GM12865 (cell line): ENCODE results near the gene ARNT2.

Experiments used
- DNase-seq: peaks from one replicate; pipeline ENCODE4 v3.0.0; 2010; ENCODE audit warnings: low read depth
- H3K4me3 ChIP-seq: 2 replicates; pipeline ENCODE4 v1.5.1; 2011; ENCODE audit warnings: mild to moderate bottlenecking, low read depth, low read length, control low read depth
- CTCF ChIP-seq: IDR thresholded peaks from 2 replicates; pipeline ENCODE4 v1.5.1; 2011; ENCODE audit warnings: low read length, control low read depth, low read depth, inconsistent platforms; ENCODE audit not compliant: insufficient read depth; ENCODE audit errors: missing control alignments

ARNT2 gene

DNA sequence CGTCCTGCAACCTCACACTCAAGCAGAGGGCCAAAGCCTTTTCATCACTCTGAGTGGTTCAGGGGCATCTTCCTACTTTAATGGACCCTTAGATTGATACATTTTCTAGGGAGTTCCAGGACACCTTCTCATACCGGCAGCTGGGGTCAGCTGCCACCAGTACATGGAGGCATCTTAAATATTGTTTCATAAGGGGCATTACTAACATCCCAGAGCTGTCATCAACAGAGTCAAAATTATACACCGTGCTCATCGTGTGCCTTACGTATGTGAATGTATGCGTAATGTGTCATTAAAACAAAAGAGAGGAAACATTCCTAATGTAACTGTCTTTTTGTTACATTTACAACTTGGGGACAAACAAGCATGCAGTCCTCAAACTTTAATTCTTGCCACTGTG, 57.9 kb downstream of the ARNT2 start:
- no peak overlapping the region for H3K4me3 ChIP-seq
- no peak for TF ChIP-seq CTCF
- DNase-seq = no peak

DNA sequence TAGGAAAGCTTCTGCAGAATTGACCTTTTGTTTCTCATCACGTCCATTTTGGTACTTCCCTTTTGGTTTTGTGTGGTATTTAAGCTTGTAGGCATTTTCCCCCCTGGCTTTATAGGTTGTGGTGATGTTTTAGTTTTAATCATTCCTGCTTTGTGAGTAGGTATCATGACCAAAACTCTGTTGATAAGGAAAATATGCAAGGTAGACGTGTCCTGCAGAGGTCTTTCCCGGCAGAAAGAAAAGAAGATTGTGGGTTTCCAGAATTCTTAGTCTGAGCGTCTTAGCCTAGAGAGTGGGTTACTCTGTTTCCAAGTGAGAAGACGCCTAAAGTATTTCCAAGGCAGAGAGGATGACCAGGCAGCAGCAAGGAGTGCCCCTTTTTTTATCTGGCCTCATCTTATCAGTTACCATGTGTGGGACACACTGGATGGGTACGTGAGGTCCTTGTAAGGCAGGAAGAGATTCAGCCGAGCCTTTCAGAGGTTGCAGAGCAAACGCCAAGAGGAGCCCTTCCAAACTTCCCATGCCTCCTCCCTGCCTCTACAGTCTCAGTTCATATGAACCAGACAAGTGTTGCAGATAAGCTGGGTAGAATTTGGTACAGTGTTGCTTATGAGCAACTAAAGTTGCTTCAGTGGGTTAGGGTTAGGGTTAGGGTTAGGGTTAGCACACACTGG, 58.8 kb downstream of the ARNT2 start:
- no peak for TF ChIP-seq CTCF
- no peak for DNase-seq
- no peak overlapping the region for H3K4me3 ChIP-seq

- DNase-seq = no peak
- TF ChIP-seq CTCF = no peak
- H3K4me3 ChIP-seq = no peak overlapping the region
Observed at GRCh38 chr15:80464951-80465625, 60.9 kb downstream of the ARNT2 start.

DNA sequence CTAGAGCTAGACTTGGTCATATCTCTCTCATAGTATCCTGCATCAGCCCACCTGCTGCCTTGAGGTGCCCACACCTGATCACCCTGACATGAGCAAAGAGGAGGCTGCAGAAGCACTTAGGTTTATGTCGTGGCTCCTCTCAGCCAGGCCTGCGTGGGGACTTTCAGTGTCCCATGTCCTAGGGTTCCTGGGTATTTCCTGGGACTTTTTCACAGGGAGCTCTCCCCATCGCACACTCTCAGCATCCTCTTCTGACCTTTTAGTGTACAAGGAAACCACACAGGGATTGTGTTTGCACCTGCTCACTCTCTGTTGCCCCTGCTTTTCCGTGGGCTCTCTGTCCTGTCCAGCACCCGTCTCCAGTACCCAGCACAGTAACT, 61.4 kb downstream of the ARNT2 start:
- H3K4me3 ChIP-seq = no peak overlapping the region
- TF ChIP-seq CTCF = no peak
- DNase-seq = no peak

GRCh38 chr15:80466543-80466942, 62.4 kb downstream of the ARNT2 start:
- DNase-seq = no peak
- H3K4me3 ChIP-seq = no peak overlapping the region
- no peak for TF ChIP-seq CTCF

DNA sequence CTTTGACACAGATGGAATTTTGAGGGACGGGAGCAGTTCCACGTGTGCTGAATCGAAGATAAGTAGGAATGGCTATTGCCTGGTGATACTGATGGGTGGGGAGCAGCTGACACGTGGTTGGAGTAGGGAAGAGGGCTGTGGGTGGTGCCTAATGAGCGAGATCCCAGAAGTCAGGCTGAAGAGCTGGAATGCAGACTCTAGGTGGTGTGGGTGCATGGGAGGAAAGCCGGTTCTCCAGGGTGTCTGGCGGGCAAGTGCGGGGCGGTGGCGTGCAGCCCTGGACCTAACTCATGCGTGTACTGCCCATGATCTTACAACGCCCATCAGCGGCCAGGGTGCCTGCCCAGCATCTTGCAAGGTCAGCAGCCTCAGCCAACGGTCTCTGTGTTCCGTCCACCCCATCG, 63.1 kb downstream of the ARNT2 start:
- DNase-seq = no peak
- no peak overlapping the region for H3K4me3 ChIP-seq
- TF ChIP-seq CTCF = no peak

DNA sequence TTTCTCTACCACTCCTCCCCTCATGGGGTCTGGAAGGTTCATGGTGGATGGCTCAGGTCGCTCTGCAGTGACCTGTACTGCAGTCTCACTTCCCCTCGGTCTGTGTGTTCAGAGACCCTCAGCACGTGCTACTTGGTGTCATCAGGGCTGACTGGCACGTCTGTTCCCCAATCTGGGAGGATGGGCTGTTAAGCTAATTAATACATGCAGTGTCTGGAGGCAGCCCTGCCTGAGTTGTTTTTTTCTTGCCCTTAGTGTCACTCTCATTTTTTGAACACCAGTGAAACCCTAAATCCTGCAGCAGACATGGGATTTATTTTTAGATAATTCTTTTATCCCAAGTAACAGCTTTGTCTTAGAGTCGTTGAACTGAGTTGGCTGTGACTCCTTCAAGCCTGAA, 64.6 kb downstream of the ARNT2 start:
- no peak for DNase-seq
- no peak overlapping the region for H3K4me3 ChIP-seq
- TF ChIP-seq CTCF = no peak
